HG02870 (cell line): Measurements from ENCODE around the gene MELTF.

Source experiments
- ATAC-seq: cut with Tn5 transposase; IDR thresholded peaks from one replicate; pipeline ENCODE4 v1.9.1; 2021; ENCODE audit warnings: mild to moderate bottlenecking, moderate library complexity; ENCODE audit not compliant: unreplicated experiment

MELTF gene

DNA sequence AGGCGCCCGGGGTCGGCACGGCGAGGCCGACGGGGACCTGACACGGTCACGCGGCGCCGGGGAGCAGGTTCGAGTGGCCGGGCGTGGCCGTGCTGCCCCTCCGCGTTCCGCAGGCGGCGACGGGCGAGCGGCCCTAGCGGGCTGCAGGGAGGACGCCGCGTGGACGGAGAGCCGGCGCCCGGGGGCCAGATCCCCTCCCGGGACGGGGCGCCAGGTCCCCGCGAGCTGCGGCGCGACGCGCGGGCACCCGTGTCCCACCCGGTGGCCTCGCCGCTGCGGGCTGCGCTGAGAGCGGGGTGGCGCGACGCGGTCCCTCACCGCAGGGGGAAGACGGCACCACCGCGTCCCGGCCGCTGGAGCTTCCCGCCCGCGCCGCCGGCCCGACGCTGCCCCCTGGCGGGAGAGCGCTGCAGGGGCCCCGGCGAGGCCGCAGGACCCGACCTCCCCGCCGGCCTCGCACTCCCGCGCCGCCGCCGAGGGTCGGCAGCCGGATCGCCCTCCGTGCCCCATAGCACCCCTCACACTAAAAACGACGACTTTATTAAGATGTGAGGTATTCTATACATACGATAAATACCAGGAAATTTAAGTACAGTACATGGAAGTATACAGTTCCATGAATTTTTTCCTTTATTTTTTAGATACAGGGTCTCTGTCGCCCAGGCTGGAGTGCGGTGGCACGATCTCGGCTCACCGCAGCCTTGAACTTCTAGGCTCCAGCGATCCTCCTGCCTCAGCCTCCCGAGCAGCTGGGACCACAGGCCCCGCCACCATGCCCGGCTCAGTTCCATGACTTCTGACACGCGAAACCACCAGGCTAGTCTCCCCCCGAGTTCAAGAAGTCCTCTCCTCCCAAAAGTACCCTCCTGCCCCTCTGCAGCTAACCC, 59.7 kb downstream of the MELTF start:
- ATAC-seq, result peak; percentile 38

GRCh38 chr3:196969134-196969659, 60.4 kb downstream of the MELTF start:
- ATAC-seq, result peak; percentile 40

DNA sequence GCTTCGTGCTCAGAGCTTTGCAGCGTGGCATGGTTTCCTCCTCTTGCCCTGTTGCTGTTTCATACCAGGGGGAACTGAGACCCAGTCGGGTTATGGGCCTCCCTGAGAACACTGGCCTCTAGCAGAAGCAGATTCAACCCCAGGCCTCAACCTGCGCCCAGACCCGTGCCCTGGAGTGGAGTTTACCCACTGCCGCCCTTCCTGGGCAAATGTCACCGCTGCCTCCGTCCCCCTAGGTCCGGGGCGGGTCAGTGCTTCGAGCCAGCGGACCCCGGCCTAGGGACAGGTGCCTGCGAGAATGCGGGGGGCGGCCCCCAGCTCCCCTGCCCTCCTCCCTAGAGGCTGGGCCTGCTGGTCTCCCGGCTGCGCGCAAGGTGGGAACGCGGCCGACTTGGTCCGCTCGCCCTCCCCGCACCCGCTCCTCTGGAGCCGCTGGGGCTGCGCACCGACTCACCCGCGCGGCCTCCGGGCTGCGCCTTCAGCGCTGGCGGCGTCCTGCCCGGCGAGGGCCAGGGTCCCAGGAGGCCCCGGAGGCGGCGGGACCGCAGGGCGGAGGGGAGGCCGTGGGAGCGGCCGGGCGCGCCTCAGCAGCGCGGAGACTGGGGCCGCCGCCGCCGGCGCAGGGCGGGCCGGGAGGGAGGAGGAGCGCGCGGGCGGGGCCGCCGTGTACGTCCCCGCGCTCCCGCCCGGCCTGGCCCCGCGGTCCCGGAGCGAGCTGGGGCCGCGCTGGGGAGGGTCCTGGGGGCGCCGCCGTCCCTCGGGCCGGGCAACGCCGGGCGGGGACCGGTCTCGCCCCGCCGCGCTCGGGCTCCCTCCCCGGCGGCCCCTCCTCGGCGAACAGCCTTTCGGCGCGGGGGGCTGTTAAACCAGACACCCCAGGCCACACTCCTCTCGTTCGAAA, 61.1 kb downstream of the MELTF start, which contains the start of gene PIGZ:
PIGZ (minus strand) TSS at position 601 of the 901 bp plus-strand sequence. CDS start 16,802 bp downstream, outside the sequence.
- peak; percentile 64 for ATAC-seq

GRCh38 chr3:196967412-196968232, 62.0 kb downstream of the MELTF start:
- no peak for ATAC-seq

DNA sequence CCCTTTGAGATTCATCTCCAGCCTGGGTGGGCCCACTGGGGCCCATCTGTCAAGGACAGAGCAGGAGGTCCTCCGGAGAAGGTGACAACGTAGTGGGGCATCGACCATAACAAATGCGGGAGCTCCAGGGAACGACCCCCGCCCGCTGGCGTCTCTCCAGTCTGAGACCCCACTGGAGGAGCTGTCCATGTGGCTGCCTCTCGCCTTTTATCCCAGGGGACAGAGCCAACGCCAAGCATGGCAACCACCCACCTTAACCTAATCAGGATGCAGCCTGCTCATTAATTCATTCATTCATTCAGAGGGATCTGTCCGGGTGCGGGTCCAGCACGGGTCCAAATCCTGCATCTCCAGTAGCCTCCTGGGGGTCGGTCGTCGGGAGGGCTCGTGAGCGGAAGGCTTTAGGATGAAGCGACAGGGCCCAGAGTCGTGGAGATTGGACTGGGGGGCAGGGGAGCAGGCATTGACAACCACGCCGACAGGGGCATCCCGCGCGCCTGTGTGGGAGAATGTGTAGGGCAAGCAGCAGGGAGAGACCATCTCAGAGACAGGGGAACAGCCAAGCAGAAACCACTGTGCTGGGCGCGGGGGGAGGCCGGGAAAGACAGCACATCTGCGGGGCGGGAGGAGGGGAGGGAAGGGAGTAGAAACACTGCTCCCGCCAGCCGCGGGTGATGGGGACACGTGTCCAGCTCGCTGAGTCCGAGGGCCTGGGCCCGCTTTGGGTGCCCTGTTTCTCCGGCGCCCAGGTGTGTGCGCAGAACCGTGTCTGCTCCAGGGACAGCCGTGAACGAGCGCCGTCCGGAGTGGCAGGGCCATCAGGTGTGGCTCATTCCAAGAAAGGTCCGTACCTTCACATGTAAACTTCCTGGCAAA, 62.9 kb downstream of the MELTF start:
- ATAC-seq, result no peak

DNA sequence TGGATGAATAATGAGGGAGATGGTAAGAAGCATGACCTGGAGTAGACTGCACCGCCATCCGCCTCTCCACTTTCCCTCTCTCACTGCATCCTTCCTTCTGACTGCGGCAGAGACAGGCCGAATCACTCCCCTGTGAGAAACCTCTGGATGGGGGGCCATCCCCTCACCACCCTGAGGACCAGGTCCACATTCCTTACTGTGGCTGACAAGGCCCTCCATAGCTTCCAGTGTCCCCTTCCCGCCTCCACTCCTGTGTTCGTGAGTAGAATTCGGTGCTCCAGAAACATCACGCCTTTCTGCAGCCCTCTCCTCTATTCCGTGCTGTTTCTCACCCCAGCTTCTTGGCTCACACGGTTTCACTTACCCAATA, 63.8 kb downstream of the MELTF start:
- no peak for ATAC-seq

GRCh38 chr3:196965112-196965803, 64.4 kb downstream of the MELTF start:
- ATAC-seq, result no peak

DNA sequence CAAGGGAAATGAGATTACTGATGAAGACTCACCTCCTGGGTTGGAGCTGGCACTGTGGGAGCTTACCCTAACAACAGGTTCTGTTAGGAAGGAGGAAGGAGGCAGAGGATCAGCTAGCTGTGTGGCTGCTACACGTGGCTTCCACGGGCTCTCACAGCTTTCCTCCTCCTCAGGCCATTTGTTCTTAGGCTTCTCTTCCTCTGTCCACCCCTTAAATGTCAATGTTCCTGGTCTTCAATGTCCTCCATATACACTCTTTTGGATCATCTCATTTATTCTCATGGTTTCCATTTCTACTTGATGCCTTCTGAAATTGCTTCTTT, 66.0 kb downstream of the MELTF start:
- ATAC-seq, result no peak

GRCh38 chr3:196962930-196963630, 66.5 kb downstream of the MELTF start:
- no peak for ATAC-seq

DNA sequence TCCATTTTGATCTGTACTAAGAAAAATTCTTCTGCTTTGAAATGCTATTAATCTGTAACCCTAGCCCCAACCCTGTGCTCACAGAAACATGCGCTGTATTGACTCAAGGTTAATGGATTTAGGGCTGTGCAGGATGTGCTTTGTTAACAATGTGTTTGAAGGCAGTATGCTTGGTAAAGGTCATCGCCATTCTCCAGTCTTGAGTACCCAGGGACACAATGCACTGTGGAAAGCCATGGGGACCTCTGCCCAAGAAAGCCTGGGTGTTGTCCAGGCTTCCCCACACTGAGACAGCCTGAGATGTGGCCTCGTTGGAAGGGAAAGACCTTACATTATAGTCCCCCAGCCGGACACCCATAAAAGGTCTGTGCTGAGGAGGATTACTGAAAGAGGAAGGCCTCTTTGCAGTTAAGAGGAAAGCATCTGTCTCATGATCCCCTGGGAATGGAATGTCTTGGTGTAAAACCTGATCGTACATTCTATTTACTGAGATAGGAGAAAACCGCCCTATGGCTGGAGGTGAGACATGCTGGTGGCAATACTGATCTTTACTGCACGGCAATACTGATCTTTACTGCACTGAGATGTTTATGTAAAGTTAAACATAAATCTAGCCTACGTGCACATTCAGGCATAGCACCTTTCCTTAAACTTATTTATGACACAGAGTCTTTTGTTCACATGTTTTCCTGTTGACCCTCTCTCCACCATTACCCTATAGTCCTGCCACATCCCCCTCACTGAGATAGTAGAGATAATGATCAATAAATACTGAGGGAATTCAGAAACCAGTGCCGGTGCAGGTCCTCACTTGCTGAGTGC, 67.3 kb downstream of the MELTF start:
- no peak for ATAC-seq

- no peak for ATAC-seq
These were observed 74.8 kb downstream of the MELTF start for GRCh38 chr3:196954832-196955231.
